ENCODE data around the gene CPED1.
A peak's percentile ranks its signal among the peaks of the same experiment; 100 is the strongest.

The CPED1 gene

GRCh38 chr7:120996333-120996987 lies 7.9 kb downstream of the CPED1 start:
- H3K4me3 ChIP-seq (ENCODE audit: low read depth, low read length), result no peak overlapping the region
- DNase-seq (ENCODE audit: low read depth), result peak; percentile 34
- TF ChIP-seq CTCF (IDR thresholded peaks at IDR 0.05; ENCODE audit: insufficient read depth, low read depth, low read length, missing control alignments), result no peak

- no peak for DNase-seq (ENCODE audit: low read depth)
- no peak for TF ChIP-seq CTCF (IDR thresholded peaks at IDR 0.05; ENCODE audit: insufficient read depth, low read depth, low read length, missing control alignments)
- H3K4me3 ChIP-seq (ENCODE audit: low read depth, low read length), result no peak overlapping the region
Measured at GRCh38 chr7:120996988-120997345, 8.5 kb downstream of the CPED1 start.

- no peak for DNase-seq (ENCODE audit: low read depth)
- no peak overlapping the region for H3K4me3 ChIP-seq (ENCODE audit: low read depth, low read length)
- TF ChIP-seq CTCF (IDR thresholded peaks at IDR 0.05; ENCODE audit: insufficient read depth, low read depth, low read length, missing control alignments), result no peak
Measured at GRCh38 chr7:120997882-120998474, 9.5 kb downstream of the CPED1 start.

GRCh38 chr7:120998520-120998919 lies 10.0 kb downstream of the CPED1 start:
- no peak for TF ChIP-seq CTCF (IDR thresholded peaks at IDR 0.05; ENCODE audit: insufficient read depth, low read depth, low read length, missing control alignments)
- no peak for DNase-seq (ENCODE audit: low read depth)
- H3K4me3 ChIP-seq (ENCODE audit: low read depth, low read length), result no peak overlapping the region

- DNase-seq (ENCODE audit: low read depth), result no peak
- no peak for TF ChIP-seq CTCF (IDR thresholded peaks at IDR 0.05; ENCODE audit: insufficient read depth, low read depth, low read length, missing control alignments)
- H3K4me3 ChIP-seq (ENCODE audit: low read depth, low read length), result no peak overlapping the region
Measured at GRCh38 chr7:120998996-120999565, 10.6 kb downstream of the CPED1 start.

- DNase-seq (ENCODE audit: low read depth), result no peak
- no peak overlapping the region for H3K4me3 ChIP-seq (ENCODE audit: low read depth, low read length)
- TF ChIP-seq CTCF (IDR thresholded peaks at IDR 0.05; ENCODE audit: insufficient read depth, low read depth, low read length, missing control alignments), result no peak
Measured at GRCh38 chr7:121000081-121000983, 11.8 kb downstream of the CPED1 start.
